CD4-positive, alpha-beta T cell (primary cell): ENCODE results near the gene SLCO2A1. TPM values are rescaled to one million over a fixed set of nuclear protein-coding genes. Genes with fewer than 3 reads are reported as not detected.

Experiments
- ATAC-seq: fragments of 200-7000 bp; cut with Tn5 transposase; one replicate; pipeline ENCODE4 v1.10.0; 2022; ENCODE audit warnings: mild to moderate bottlenecking; ENCODE audit not compliant: poor library complexity
- CTCF ChIA-PET: fragments of 350-600 bp; sonication (Branson Sonifier 250); formaldehyde crosslinking; loops from one replicate; lab custom pipeline; 2021; ENCODE audit warnings: antibody characterized with exemption, inconsistent platforms; lab: Charles Lee
- POLR2A ChIA-PET: fragments of 350-600 bp; sonication (Branson Sonifier 250); formaldehyde crosslinking; loops from one replicate; lab custom pipeline; 2021; ENCODE audit warnings: antibody characterized with exemption, inconsistent platforms; lab: Charles Lee
- DNase-seq, 14 experiments: peaks; one replicate each; pipeline ENCODE4 v3.0.0-alpha.2; 2013 to 2020; ENCODE audit warnings: mixed read lengths in 2 of 14
- H3K27ac ChIP-seq, 2 donors: one replicate each; pipeline versions ENCODE4 v1.5.1 to v1.7.0; 2013; ENCODE audit warnings: low read length in 2 of 2, low read depth in 1 of 2, mild to moderate bottlenecking in 1 of 2
- H3K27me3 ChIP-seq, 2 experiments: 1 replicate in 1 of 2; 2 replicates in 1 of 2; pipeline versions ENCODE4 v1.6.1 to v1.7.0; 2013; ENCODE audit warnings: low read length in 2 of 2, control low read depth in 1 of 2, mild to moderate bottlenecking in 1 of 2, moderate library complexity in 1 of 2; ENCODE audit not compliant: insufficient read depth in 2 of 2, control insufficient read depth in 1 of 2
- H3K36me3 ChIP-seq: one replicate; pipeline ENCODE4 v1.6.1; 2013; ENCODE audit warnings: low read length, control low read depth; ENCODE audit not compliant: insufficient read depth
- H3K4me1 ChIP-seq: one replicate; pipeline ENCODE4 v1.6.1; 2013; ENCODE audit warnings: low read length, control low read depth; ENCODE audit not compliant: insufficient read depth
- H3K4me3 ChIP-seq: one replicate; pipeline ENCODE4 v1.5.1; 2013; ENCODE audit warnings: mild to moderate bottlenecking, low read length, moderate library complexity
- H3K9me3 ChIP-seq, 2 experiments: 1 replicate in 1 of 2; 2 replicates in 1 of 2; pipeline versions ENCODE4 v1.6.1 to v1.7.0; 2013; ENCODE audit warnings: low read length in 2 of 2, mild to moderate bottlenecking in 2 of 2, control low read depth in 1 of 2, moderate library complexity in 1 of 2; ENCODE audit not compliant: control insufficient read depth in 1 of 2, insufficient read depth in 1 of 2
- H3K27ac Mint-ChIP-seq: one replicate; pipeline ENCODE4 v1.8.0; 2020; ENCODE audit warnings: mixed read lengths
- H3K27me3 Mint-ChIP-seq: one replicate; pipeline ENCODE4 v1.8.0; 2021; ENCODE audit warnings: mixed read lengths
- H3K36me3 Mint-ChIP-seq: one replicate; pipeline ENCODE4 v1.8.0; 2021; ENCODE audit warnings: low read depth, mixed read lengths
- H3K4me1 Mint-ChIP-seq: one replicate; pipeline ENCODE4 v1.8.0; 2021; ENCODE audit warnings: low read depth, mixed read lengths
- H3K4me3 Mint-ChIP-seq: one replicate; pipeline ENCODE4 v1.8.0; 2020; ENCODE audit warnings: mild to moderate bottlenecking, mixed read lengths
- H3K9me3 Mint-ChIP-seq: one replicate; pipeline ENCODE4 v1.8.0; 2020; ENCODE audit warnings: mixed read lengths
- intact Hi-C, 2 experiments: fragments of 100-400 bp; cut with DNase I in 1 of 2; cut with micrococcal nuclease in 1 of 2; formaldehyde crosslinking; loops; one replicate each; pipeline versions ENCODE4 v1.15.1 to v1.9.0; 2023 to 2025; cut with DNase I, micrococcal nuclease
- total RNA-seq, 174 experiments: library from RNA in 2 of 174; stranded (reverse) in 2 of 174; gene quantifications; one replicate each; pipeline ENCODE4 v1.2.3 and lab custom pipeline; 2021 to 2026
- TF ChIP-seq, protein P1 (sequence below): fragments of 200-600 bp; IDR thresholded peaks from one replicate; pipeline ENCODE4 v1.8.0; 2022; ENCODE audit warnings: antibody characterized with exemption, mild to moderate bottlenecking

Gene SLCO2A1
- total RNA-seq, 2 experiments from 2014 or later: not detected

DNA sequence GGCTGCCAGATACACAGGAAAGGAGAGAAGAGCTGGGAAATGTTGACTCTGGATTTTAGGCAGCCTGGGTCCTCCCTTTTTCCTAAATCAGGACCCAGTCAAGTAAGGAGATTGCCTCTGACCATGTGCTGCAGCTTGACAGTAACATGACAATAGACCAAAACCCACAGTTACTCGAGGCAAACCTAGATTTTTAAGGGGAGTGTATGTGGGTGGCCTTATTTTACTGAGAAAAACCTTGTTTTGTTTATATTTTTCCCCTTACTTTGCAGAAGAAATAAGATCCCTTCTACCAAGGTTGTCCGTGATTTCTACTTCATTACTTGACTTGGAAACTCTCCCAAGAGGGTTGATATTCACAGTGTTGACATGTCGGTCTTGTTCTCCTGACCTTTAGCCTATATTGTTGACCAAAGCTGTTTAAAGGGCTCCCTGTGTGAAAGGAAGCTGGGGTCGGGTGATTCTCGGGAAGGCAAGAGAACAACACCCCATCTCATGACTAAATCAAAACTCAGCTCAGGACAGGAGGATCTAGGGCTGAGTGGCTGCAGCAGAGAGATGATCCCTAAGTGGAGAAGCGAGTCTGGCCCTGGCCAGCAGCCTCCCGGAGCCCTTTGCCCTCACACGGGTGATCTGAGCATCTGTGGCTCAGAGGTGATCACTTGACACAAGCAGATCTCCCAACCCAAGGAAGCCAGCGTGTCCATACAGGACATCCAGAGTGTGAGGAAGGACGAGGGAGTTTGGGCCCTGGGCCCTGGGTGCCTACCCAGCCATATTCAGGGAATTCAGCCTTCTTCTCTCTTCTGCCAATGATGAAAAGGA is 31.0 kb upstream of the SLCO2A1 start:
- intact Hi-C loops: no loop called here
- Histone ChIP-seq H3K4me3 (no peak overlapping the region), H3K27ac (no peak overlapping the region), H3K36me3 (no peaks in the 10 kb centered on the region), H3K4me1 (no peaks in the 10 kb centered on the region), H3K9me3 (no peaks in the 10 kb centered on the region), H3K27me3 (no peaks in the 10 kb centered on the region)
- H3K27ac Mint-ChIP-seq: no peak overlapping the region
- CTCF ChIA-PET: no interaction called here
- POLR2A ChIA-PET: no interaction called here
- no peaks in the 10 kb centered on the region for H3K9me3 Mint-ChIP-seq
- no peak for DNase-seq
- no peak for ATAC-seq
- no peaks in the 10 kb centered on the region for H3K27me3 Mint-ChIP-seq
- TF ChIP-seq, protein P1, sequence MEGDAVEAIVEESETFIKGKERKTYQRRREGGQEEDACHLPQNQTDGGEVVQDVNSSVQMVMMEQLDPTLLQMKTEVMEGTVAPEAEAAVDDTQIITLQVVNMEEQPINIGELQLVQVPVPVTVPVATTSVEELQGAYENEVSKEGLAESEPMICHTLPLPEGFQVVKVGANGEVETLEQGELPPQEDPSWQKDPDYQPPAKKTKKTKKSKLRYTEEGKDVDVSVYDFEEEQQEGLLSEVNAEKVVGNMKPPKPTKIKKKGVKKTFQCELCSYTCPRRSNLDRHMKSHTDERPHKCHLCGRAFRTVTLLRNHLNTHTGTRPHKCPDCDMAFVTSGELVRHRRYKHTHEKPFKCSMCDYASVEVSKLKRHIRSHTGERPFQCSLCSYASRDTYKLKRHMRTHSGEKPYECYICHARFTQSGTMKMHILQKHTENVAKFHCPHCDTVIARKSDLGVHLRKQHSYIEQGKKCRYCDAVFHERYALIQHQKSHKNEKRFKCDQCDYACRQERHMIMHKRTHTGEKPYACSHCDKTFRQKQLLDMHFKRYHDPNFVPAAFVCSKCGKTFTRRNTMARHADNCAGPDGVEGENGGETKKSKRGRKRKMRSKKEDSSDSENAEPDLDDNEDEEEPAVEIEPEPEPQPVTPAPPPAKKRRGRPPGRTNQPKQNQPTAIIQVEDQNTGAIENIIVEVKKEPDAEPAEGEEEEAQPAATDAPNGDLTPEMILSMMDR: no peak
- H3K36me3 Mint-ChIP-seq: no peaks in the 10 kb centered on the region
- H3K4me3 Mint-ChIP-seq: no peak overlapping the region
- no peaks in the 10 kb centered on the region for H3K4me1 Mint-ChIP-seq

DNA sequence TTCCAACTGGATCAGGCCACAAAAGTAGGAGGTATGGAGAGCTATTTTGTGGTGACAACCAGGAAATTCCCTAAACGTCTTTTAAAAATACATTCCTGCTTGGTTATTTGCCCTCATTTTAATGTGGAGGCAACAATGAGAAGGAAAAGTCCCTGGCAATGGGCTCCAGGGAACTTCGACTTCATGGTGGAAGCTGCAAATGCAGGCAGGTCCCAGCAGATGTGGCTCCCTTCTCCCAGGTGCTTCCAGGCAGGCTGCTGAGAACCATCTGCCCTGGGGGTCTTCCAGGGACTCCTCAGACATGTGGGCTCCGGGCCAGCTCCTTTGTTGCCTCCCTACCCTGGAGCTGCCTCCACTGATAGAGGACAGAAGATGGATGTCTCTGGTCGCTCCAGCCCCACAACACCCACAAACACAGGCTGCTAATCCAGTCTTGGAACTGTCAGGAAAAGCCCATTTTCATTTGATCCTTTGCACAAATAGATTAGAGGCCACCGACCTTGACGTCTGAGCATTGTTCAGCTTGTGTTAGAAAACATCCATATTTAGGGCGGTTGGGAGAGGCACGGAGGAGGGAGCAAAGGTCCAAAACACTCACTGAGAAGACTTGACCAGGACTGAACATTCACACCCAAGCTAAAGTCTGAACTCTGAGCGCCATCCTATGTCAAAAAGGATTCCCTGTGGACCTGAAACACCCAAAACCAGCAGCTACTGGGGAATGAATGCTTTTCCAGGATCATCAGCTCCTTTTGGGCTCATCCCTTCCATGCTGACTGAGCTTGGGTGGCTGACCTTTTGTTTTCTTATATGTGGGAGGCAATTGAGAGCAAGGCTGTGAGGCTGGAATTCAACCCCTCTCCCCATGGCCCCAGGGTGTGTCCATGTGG is 30.2 kb upstream of the SLCO2A1 start:
- Mint-ChIP-seq H3K27ac (no peak overlapping the region), H3K4me1 (no peaks in the 10 kb centered on the region), H3K27me3 (no peaks in the 10 kb centered on the region), H3K9me3 (no peaks in the 10 kb centered on the region), H3K36me3 (no peaks in the 10 kb centered on the region), H3K4me3 (no peak overlapping the region)
- no peaks in the 10 kb centered on the region for H3K36me3 ChIP-seq
- CTCF ChIA-PET: no interaction called here
- no peaks in the 10 kb centered on the region for H3K27me3 ChIP-seq
- no peak overlapping the region for H3K4me3 ChIP-seq
- ATAC-seq: no peak
- TF ChIP-seq, protein P1: no peak
- no peaks in the 10 kb centered on the region for H3K4me1 ChIP-seq
- POLR2A ChIA-PET: no interaction called here
- no peak for DNase-seq
- H3K27ac ChIP-seq: no peak overlapping the region
- no peaks in the 10 kb centered on the region for H3K9me3 ChIP-seq
- intact Hi-C loops: no loop called here

DNA sequence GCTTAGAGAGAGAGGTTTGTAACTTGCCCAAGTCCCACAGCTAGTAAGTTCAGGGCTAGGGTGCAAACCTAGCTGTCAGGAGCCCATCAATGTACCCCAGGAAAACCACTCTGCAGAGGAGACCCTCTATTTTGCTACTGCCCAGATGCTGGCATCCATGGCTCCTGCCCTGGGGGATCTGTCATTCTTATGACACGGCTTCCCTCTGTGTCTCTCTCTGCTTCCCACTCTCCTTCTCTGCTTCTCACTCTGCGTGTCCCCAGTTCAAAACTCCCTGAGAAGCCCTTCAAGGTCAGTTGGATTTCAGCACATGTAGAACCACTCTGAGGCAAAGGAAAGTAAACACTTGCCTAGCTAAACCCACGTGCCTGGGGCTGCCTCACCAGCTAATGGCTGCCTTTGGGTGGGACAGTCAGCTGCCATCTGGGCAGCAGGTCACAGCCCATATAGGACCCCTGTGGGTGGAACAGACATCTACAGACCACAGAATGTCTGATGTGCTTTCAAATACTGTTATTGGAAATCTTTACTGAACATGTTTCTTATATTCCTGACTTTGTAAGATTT is 29.4 kb upstream of the SLCO2A1 start:
- Mint-ChIP-seq H3K27me3 (no peaks in the 10 kb centered on the region), H3K27ac (no peak overlapping the region), H3K4me1 (no peaks in the 10 kb centered on the region), H3K36me3 (no peaks in the 10 kb centered on the region), H3K9me3 (no peaks in the 10 kb centered on the region), H3K4me3 (no peak overlapping the region)
- ChIA-PET POLR2A (no interaction called here), CTCF (no interaction called here)
- TF ChIP-seq, protein P1: no peak
- DNase-seq (no peak), ATAC-seq (no peak)
- H3K27ac ChIP-seq: no peak overlapping the region
- no peak overlapping the region for H3K4me3 ChIP-seq
- H3K9me3 ChIP-seq: no peaks in the 10 kb centered on the region
- H3K4me1 ChIP-seq: no peaks in the 10 kb centered on the region
- H3K27me3 ChIP-seq: no peaks in the 10 kb centered on the region
- no peaks in the 10 kb centered on the region for H3K36me3 ChIP-seq
- intact Hi-C loops: no loop called here
